Body of pancreas (tissue), 4 donors: ENCODE results near the gene PHAX.

Source experiments
- POLR2A ChIP-seq, 3 donors: fragments of 450-650 bp; IDR thresholded peaks; one replicate each; pipeline ENCODE4 v1.6.1; 2016; ENCODE audit warnings: antibody characterized with exemption in 3 of 3, mild to moderate bottlenecking in 2 of 3
- TF ChIP-seq, protein P1 (sequence below), 7 experiments: fragments of 450-650 bp in 4 of 7; fragments of 200-600 bp in 3 of 7; sonication (generic) in 3 of 7; IDR thresholded peaks; one replicate each; pipeline ENCODE4 v1.5.1; 2016 to 2019; ENCODE audit warnings: antibody characterized with exemption in 7 of 7

DNA sequence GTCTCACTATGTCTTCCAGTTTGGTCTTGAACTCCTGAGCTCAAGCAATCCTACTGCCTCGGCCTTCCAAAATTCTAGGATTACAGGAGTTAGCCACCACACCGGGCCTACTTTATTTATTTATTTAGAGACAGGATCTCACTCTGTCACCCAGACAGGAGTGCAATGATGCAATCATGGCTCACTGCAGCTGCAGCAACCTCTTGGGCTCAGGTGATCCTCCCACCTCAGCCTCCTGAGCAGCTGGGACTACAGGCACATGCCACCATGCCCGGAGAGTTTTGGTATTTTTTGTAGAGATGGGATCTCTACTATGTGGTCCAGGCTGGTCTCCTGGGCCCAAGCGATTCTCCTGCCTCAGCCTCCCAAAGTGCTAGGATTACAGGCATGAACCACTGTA is 32.8 kb downstream of the PHAX start:
- TF ChIP-seq, protein P1, sequence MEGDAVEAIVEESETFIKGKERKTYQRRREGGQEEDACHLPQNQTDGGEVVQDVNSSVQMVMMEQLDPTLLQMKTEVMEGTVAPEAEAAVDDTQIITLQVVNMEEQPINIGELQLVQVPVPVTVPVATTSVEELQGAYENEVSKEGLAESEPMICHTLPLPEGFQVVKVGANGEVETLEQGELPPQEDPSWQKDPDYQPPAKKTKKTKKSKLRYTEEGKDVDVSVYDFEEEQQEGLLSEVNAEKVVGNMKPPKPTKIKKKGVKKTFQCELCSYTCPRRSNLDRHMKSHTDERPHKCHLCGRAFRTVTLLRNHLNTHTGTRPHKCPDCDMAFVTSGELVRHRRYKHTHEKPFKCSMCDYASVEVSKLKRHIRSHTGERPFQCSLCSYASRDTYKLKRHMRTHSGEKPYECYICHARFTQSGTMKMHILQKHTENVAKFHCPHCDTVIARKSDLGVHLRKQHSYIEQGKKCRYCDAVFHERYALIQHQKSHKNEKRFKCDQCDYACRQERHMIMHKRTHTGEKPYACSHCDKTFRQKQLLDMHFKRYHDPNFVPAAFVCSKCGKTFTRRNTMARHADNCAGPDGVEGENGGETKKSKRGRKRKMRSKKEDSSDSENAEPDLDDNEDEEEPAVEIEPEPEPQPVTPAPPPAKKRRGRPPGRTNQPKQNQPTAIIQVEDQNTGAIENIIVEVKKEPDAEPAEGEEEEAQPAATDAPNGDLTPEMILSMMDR (IDR thresholded peaks at IDR 0.05) = no peak
- TF ChIP-seq POLR2A (IDR thresholded peaks at IDR 0.05) = no peak
